HG03139 (cell line): ENCODE results near the gene CD14.
"Not testable (repeated sequence)": the region's sequence is repeated elsewhere in the genome, so short reads cannot be mapped to it uniquely, and the experiment has no call there.

Source experiments
- ATAC-seq: cut with Tn5 transposase; IDR thresholded peaks from one replicate; pipeline ENCODE4 v1.9.1; 2021; ENCODE audit not compliant: unreplicated experiment

Gene CD14

GRCh38 chr5:140635291-140636257, 2.6 kb upstream of the CD14 start:
- ATAC-seq, result no peak

- ATAC-seq, result no peak
Measured at GRCh38 chr5:140634103-140634502, 1.1 kb upstream of the CD14 start.

DNA sequence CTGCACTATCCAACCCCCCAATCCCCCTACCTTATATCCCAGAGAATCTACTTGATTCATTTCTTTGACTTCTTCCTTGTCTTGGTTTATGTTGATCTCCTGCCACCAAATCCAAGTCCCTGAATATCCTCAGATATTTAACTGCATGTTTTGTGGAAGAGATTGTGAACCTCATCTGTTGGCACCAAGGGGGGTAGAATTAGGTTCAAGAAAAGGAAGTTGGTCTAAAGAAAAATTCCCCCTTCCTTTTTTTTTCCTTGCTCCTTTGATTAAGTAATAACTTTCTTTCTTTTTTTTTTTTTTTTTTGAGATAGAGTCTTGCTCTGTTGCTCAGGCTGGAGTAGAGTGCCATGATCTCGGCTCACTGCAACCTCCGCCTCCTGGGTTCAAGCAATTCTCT, 526 bp upstream of the CD14 start:
- ATAC-seq, result no peak

DNA sequence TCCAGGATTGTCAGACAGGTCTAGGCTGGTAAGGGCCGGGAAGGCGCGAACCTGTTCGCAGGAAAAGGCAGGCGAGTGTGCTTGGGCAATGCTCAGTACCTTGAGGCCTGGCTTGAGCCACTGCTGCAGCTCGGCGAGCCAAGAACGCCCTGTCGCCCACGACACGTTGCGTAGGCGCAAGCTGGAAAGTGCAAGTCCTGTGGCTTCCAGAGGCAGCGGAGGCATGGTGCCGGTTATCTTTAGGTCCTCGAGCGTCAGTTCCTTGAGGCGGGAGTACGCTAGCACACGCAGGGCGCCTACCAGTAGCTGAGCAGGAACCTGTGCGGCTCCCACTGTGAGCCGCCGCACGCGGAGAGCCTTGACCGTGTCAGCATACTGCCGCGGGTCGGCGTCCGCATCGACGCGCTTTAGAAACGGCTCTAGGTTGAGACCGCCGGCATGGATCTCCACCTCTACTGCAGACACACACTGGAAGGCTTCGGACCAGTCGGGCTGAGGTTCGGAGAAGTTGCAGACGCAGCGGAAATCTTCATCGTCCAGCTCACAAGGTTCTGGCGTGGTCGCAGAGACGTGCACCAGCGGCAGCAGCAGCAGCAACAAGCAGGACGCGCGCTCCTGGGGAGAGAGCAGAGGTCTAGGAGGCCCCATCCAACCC, 482 bp downstream of the CD14 start:
- ATAC-seq, result peak; percentile 39

DNA sequence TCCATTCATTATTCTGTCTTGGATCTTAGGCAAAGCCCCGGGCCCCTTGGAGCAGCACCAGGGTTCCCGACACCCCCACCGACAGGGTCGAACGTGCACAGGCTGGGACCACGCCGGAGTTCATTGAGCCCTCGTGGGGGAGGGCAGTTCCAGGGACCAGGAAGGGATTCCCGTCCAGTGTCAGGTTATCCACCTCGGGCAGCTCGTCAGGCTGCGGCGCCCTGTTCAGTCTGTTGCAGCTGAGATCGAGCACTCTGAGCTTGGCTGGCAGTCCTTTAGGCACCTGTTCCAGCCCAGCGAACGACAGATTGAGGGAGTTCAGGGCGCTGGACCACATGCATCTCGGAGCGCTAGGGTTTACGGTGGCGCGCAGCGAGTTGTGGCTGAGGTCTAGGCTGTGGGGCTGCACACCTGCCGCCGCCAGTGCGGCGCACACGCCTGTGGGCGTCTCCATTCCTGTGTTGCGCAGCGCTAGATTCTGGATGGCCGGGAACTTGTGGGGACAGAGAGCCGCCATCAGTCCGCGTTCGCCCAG, 1.1 kb downstream of the CD14 start:
- peak; percentile 41 for ATAC-seq

DNA sequence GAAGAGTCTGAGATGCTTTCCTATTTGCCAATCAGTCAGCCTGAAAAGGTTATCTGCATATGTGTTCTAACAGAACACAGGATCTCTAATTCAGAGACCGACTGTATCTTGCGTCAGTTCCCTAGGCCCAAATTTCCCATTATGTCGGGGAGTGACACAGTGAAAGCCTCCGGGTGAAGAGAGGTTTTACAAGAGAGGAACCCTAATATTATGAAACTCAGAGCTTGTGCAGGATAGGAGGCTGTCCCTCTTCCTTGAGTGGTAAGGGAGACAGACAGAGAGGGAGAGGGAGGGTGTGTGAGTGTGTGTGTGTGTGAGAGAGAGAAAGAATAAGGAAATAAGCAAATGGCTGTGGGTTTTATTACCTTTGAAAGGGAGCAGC, 1.9 kb downstream of the CD14 start:
- ATAC-seq, result no peak

DNA sequence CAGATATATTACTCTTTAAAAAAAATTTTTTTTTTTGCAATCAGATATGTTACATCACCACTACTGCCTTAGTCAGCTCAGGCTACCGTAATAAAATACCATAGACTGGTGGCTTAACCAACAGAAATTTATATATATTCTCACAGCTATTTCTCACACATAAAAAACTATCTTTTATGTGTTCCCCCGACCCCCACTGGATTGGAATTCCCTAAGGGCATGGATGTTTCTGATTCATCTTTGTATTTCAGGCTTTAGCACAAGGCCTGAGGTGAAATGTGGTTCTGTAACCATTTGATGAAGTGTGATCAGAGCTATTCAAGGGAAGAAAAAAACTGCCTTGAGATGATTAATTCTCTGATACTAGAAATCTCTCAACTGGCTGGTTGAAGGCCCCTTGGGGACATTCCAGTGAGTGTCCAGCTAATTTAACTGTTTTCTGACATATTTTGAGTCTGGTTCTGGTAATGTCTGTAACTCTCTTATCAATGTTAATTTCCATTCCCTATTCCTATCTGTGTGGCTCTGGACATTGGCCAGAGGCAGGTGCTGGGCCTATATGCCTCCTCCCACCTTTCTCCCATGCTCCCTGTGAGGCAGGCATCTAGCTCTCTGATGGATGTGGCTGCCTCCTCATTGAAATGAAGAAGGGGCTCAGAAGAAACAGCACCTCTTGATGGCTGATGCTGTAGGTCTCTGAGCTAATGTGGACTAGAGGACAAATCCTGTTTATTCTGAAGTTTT, 2.5 kb downstream of the CD14 start:
- ATAC-seq, result no peak

GRCh38 chr5:140628711-140629110, 4.3 kb downstream of the CD14 start:
- ATAC-seq, result no peak

DNA sequence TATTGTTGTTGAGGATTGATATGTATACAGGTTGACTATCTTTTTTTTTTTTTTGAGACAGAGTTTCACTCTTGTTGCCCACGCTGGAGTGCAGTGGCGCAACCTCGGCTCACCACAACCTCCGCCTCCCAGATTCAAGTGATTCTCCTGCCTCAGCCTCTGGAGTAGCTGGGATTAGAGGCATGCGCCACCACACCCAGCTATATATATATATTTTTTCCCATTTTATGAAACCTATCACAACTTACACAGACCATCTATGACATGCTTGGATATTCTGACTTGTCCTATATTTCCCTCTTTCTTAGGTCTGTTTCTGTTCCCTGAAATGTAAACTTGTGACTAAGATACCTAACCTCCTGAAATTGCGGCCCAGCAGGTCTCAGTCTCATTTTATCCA, 5.0 kb downstream of the CD14 start:
- ATAC-seq, result no peak

- not testable (repeated sequence) for ATAC-seq
Measured at GRCh38 chr5:140624886-140625285, 8.1 kb downstream of the CD14 start.

DNA sequence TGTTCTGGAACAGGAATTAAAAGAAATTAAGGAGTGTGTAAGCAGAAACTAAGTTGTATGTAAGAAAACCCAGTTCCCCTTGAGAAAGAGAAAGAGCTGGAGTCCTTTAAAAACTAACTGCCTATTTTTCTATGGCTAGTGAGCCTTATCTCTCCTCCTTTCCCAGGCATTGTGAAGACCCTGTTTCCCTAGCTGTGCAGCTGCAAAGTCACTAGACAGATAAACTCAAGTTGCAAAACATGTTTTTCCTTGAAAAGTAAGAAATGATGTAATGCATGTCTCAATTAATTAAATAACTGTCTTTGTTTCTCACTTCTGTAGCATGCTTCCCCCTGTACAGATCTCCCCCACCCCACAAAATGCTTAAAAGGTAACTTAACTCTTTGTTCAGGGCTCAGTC, 9.9 kb downstream of the CD14 start:
- ATAC-seq, result not testable (repeated sequence)

DNA sequence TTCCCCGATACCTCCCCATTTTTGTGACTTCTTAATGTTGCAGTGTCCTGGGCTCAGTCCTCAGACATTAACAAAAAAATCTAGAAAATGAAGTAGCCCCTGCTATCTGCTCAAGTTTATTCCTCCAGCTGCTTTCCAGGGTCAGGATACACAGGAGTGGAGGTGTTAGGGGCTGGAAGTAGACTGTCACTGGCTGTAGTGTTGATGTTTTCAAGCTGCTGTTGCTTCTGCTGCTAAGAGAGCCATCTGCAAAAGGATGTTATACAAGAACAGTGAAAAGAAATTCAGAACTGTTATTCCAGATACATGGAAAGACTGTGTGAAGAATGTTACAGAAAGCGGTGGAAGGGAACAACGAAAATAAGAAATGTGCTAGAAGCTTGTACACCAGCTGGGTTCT, 10.7 kb downstream of the CD14 start:
- ATAC-seq, result no peak

DNA sequence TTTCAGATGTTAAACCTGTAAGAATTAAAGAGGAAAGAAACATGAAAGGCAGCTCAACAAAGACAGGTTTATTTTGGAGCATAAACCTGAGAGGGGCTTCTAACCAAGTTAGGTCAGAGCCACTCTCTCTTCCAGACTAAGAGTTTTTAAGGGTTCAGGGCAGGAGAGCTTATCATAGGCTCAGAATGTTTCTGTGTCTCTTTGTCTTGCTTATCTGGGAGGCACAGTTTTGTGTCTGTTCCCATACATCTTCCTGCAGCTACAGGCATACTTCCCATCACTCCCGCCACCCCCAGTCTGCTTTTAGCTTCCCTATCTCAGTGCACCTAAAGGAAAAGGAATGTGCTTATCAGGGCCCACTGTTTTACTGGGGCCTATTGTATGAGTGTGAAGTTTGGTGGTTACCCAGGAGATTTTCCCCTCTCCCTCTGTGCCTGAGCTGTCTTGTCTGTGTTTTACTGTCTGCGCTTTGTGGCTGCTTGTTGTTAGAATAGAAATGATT, 21.9 kb downstream of the CD14 start:
- ATAC-seq, result no peak

GRCh38 chr5:140609126-140609525, 23.8 kb downstream of the CD14 start:
- no peak for ATAC-seq

GRCh38 chr5:140608722-140609121, 24.3 kb downstream of the CD14 start:
- no peak for ATAC-seq

GRCh38 chr5:140607031-140607430, 25.9 kb downstream of the CD14 start:
- no peak for ATAC-seq

DNA sequence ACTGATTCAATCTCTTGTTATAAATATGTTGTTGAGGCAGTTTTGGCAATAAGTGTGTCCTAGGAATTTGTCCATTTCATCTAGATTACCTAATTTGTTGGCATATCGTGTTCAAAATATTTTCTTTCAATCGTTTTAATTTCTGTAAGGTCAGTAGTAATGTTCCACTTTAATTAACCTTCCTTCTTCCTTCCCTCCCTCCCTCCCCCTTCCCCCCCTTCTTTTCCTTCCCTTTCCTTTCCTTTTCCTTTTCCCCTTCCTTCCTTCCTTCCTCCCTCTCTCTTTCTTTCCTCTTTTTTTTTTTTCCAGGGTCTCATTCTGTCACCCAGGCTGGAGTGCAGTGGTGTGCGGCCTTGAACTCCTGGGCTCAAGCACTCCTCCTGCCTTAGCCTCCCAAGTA, 27.1 kb downstream of the CD14 start:
- no peak for ATAC-seq

- ATAC-seq, result no peak
Measured at GRCh38 chr5:140603734-140604133, 29.2 kb downstream of the CD14 start.

DNA sequence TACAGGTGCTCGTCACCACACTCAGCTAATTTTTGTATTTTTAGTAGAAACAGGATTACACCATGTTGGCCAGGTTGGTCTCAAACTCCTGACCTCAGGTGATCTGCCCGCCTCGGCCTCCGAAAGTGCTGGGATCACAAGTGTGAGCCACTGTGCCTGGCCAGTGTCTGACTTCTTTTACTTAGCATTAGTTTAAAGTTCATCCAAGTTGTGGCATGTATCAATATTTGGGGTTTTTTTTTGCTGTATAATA, 29.6 kb downstream of the CD14 start:
- ATAC-seq, result not testable (repeated sequence)

DNA sequence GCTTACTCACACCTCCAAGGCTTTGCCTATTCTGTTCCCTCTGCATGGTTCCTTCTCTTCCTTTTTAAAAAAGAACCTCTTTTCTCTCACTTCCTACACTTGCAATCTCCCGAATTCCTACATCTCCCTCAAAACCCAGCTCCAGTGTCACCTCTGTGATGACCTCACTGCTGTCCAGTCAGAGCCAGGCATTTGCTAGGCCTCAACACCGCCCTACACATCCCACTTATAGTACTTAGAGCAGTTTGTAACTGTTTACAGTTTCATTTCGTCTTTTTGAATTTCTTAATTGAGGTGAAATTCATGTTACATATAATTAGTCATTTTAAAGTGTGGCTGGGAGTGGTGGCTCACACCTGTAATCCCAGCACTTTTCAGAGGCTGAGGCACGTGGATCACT, 30.8 kb downstream of the CD14 start:
- no peak for ATAC-seq

GRCh38 chr5:140600096-140600495, 32.9 kb downstream of the CD14 start:
- no peak for ATAC-seq
